CD4-positive, alpha-beta T cell treated with Interleukin-15 for 4 hours (primary cell): ENCODE measurements around the gene TSPAN4.

Source experiments
- DNase-seq: peaks from one replicate; pipeline ENCODE4 v3.0.0-alpha.2; 2020; ENCODE audit warnings: low spot score

The TSPAN4 gene

GRCh38 chr11:865462-866430 is 23.1 kb downstream of the TSPAN4 start:
- no peak for DNase-seq

- DNase-seq, result no peak
These were observed 23.8 kb downstream of the TSPAN4 start for GRCh38 chr11:866481-866880.

- DNase-seq, result no peak
These were observed 25.3 kb downstream of the TSPAN4 start for GRCh38 chr11:867856-868358.

GRCh38 chr11:868394-868793 is 25.7 kb downstream of the TSPAN4 start:
- DNase-seq, result no peak

GRCh38 chr11:868802-869201 is 26.1 kb downstream of the TSPAN4 start:
- DNase-seq, result no peak

- no peak for DNase-seq
These were observed 26.9 kb downstream of the TSPAN4 start for GRCh38 chr11:869399-870126.

- no peak for DNase-seq
These were observed 27.4 kb downstream of the TSPAN4 start for GRCh38 chr11:870127-870413.

- DNase-seq, result no peak
These were observed 27.8 kb downstream of the TSPAN4 start for GRCh38 chr11:870418-870817.

GRCh38 chr11:871472-871871 is 28.8 kb downstream of the TSPAN4 start:
- DNase-seq, result no peak

- no peak for DNase-seq
These were observed 30.1 kb downstream of the TSPAN4 start for GRCh38 chr11:872799-873198.

GRCh38 chr11:873706-874105 is 31.1 kb downstream of the TSPAN4 start:
- DNase-seq, result no peak

GRCh38 chr11:875203-875602 is 32.6 kb downstream of the TSPAN4 start:
- DNase-seq, result no peak

GRCh38 chr11:875769-876301 is 33.2 kb downstream of the TSPAN4 start:
- no peak for DNase-seq

- no peak for DNase-seq
These were observed 33.9 kb downstream of the TSPAN4 start for GRCh38 chr11:876545-876944.

GRCh38 chr11:877565-877964 is 34.9 kb downstream of the TSPAN4 start:
- no peak for DNase-seq

GRCh38 chr11:880447-880846 is 37.8 kb downstream of the TSPAN4 start:
- no peak for DNase-seq

- DNase-seq, result no peak
These were observed 39.9 kb downstream of the TSPAN4 start for GRCh38 chr11:882596-882995.

- no peak for DNase-seq
These were observed 40.9 kb downstream of the TSPAN4 start for GRCh38 chr11:883527-883926.

GRCh38 chr11:884578-885070 is 42.0 kb downstream of the TSPAN4 start:
- no peak for DNase-seq

- no peak for DNase-seq
These were observed 43.9 kb downstream of the TSPAN4 start for GRCh38 chr11:886568-886967.

- no peak for DNase-seq
These were observed 44.9 kb downstream of the TSPAN4 start for GRCh38 chr11:887589-887988.

GRCh38 chr11:888310-889212 is 45.9 kb downstream of the TSPAN4 start:
- DNase-seq, result no peak
